K562 (cell line): ENCODE data around the gene ZBTB46. TPM values are rescaled to one million over a fixed set of nuclear protein-coding genes. Genes with fewer than 3 reads are reported as not detected.

Source experiments
- ARID3B ChIP-seq: fragments of 250-450 bp; sonication (Bioruptor Pico); IDR thresholded peaks from 2 replicates; pipeline ENCODE4 v1.4.0; 2020; ENCODE audit warnings: borderline replicate concordance
- ARNT ChIP-seq, 2 experiments: fragments of 450-650 bp; IDR thresholded peaks; 2 replicates each; pipeline ENCODE4 v1.6.1; 2016; ENCODE audit warnings: mild to moderate bottlenecking in 1 of 2
- BCOR ChIP-seq: fragments of 450-650 bp; IDR thresholded peaks from 2 replicates; pipeline ENCODE4 v1.6.1; 2016
- CHD1 ChIP-seq: fragments of 200-600 bp; sonication (generic); IDR thresholded peaks from one replicate; pipeline ENCODE4 v1.6.1; 2012; ENCODE audit warnings: mild to moderate bottlenecking, moderate library complexity, low read length, inconsistent platforms
- CHD2 ChIP-seq: IDR thresholded peaks from 2 replicates; pipeline ENCODE4 v1.6.1; 2011; ENCODE audit warnings: low read depth, low read length
- DNMT1 ChIP-seq: fragments of 450-650 bp; IDR thresholded peaks from 2 replicates; pipeline ENCODE4 v1.6.1; 2016; ENCODE audit warnings: antibody characterized with exemption, mild to moderate bottlenecking
- GTF2E2 ChIP-seq: fragments of 200-800 bp; sonication (Bioruptor generic); IDR thresholded peaks from 2 replicates; pipeline ENCODE4 v1.6.1; 2016; ENCODE audit warnings: missing genetic modification characterization, missing compliant biosample characterization
- HMG20A ChIP-seq: fragments of 450-650 bp; formaldehyde crosslinking; conservative IDR thresholded peaks from 2 replicates; pipeline ENCODE4 v1.4.0; 2020; ENCODE audit warnings: mild to moderate bottlenecking, mixed read lengths
- LCOR ChIP-seq: sonication (generic); formaldehyde crosslinking; IDR thresholded peaks from 2 replicates; pipeline ENCODE4 v1.8.0; 2022; ENCODE audit warnings: mild to moderate bottlenecking, missing genetic modification reagents
- MEF2A ChIP-seq: IDR thresholded peaks from 2 replicates; pipeline ENCODE4 v1.6.1; 2011; ENCODE audit warnings: low read depth, mild to moderate bottlenecking, low read length, moderate library complexity; ENCODE audit not compliant: control insufficient read depth
- MLLT1 ChIP-seq, 2 experiments: fragments of 450-650 bp; IDR thresholded peaks; 2 replicates each; pipeline ENCODE4 v1.6.1; 2016
- NKRF ChIP-seq: fragments of 450-650 bp; IDR thresholded peaks from 2 replicates; pipeline ENCODE4 v1.6.1; 2016; ENCODE audit warnings: borderline replicate concordance
- PHF8 ChIP-seq: fragments of 200-600 bp; sonication (generic); IDR thresholded peaks from 2 replicates; pipeline ENCODE4 v1.6.1; 2012; ENCODE audit warnings: mixed run types, mild to moderate bottlenecking, inconsistent platforms, low read length, moderate library complexity, borderline replicate concordance
- PML ChIP-seq: IDR thresholded peaks from 2 replicates; pipeline ENCODE4 v1.6.1; 2012; ENCODE audit warnings: low read length, inconsistent platforms
- POLR2AphosphoS5 ChIP-seq: IDR thresholded peaks from 2 replicates; pipeline ENCODE4 v1.6.1; 2011; ENCODE audit warnings: mild to moderate bottlenecking, low read depth, low read length, moderate library complexity; ENCODE audit not compliant: control insufficient read depth, insufficient read depth
- RB1 ChIP-seq: fragments of 450-650 bp; IDR thresholded peaks from 2 replicates; pipeline ENCODE4 v1.6.1; 2017; ENCODE audit warnings: low read depth, mild to moderate bottlenecking
- RNF2 ChIP-seq: sonication (generic); IDR thresholded peaks from 2 replicates; pipeline ENCODE4 v1.6.1; 2016
- SNIP1 ChIP-seq: fragments of 450-650 bp; IDR thresholded peaks from 2 replicates; pipeline ENCODE4 v1.7.1; 2017; ENCODE audit warnings: low read depth, mild to moderate bottlenecking
- TAF7 ChIP-seq: fragments of 450-650 bp; IDR thresholded peaks from 2 replicates; pipeline ENCODE4 v1.6.1; 2016; ENCODE audit warnings: missing genetic modification characterization, missing compliant biosample characterization
- TRIM24 ChIP-seq, 2 experiments: fragments of 450-650 bp; IDR thresholded peaks; 2 replicates each; pipeline ENCODE4 v1.6.1; 2016
- VEZF1 ChIP-seq: fragments of 200-800 bp; sonication (Bioruptor generic); IDR thresholded peaks from 2 replicates; pipeline ENCODE4 v1.6.1; 2017; ENCODE audit warnings: missing genetic modification characterization, missing compliant biosample characterization
- ZBTB43 ChIP-seq: sonication (generic); formaldehyde crosslinking; IDR thresholded peaks from 2 replicates; pipeline ENCODE4 v1.8.0; 2023; ENCODE audit warnings: mild to moderate bottlenecking, missing genetic modification reagents
- ZFX ChIP-seq: sonication (generic); formaldehyde crosslinking; IDR thresholded peaks from 2 replicates; pipeline ENCODE4 v1.8.0; 2022; ENCODE audit warnings: mild to moderate bottlenecking, missing genetic modification reagents, moderate library complexity
- polyA plus RNA-seq, 8 experiments: library from polyadenylated mRNA; depleted of rRNA in 4 of 8; stranded (reverse) in 5 of 8; unstranded in 3 of 8; fragments of >200 nt; fragmentation: Nextera tagmentation in 2 of 8; fragmentation: Illumina TruSeq in 1 of 8; extraction: Ambion mirVana in 2 of 8; extraction: Trizol in 1 of 8; gene quantifications; 2 replicates each; pipeline versions ENCODE4 v1.2.1 to v1.2.3, GENCODE V29; 2011 to 2014; ENCODE audit warnings: inconsistent platforms in 1 of 8, missing spikeins in 1 of 8
- total RNA-seq, 7 experiments: library from RNA; depleted of rRNA in 6 of 7; stranded (reverse); fragments of >200 nt in 6 of 7; fragmentation: Illumina TruSeq in 2 of 7; extraction: Trizol in 2 of 7; gene quantifications; 2 replicates each; pipeline versions ENCODE4 v1.2.1 to v1.2.3, GENCODE V29; 2011 to 2021; ENCODE audit warnings: low replicate concordance in 1 of 7

Gene ZBTB46
- total and polyA plus RNA-seq, 9 of the 15 experiments (the other 6 are each of a cell fraction or from before 2014, with no cell fraction given): 0.29 to 4.1 (median 1.1) TPM

GRCh38 chr20:63864545-63864977 is 33.5 kb upstream of the ZBTB46 start (continued):
- TF ChIP-seq NKRF (peak; percentile 77), PML (no peak; the same call in 1 of the 2 replicates), GTF2E2 (tag) (0 out of 2 replicates have a peak, but pooled peaks have one; percentile 50), BCOR (peak; percentile 76; the same call in 1 of the 2 replicates), ARID3B (CRISPR knock-in tag) (no peak), TRIM24 (IDR thresholded peaks at IDR 0.05) (no peak), DNMT1 (0 out of 2 replicates have a peak, but pooled peaks have one; percentile 85), ARNT (IDR thresholded peaks at IDR 0.05) (peak in 1 of 2 experiments; percentile 52; a peak in 1 of 4 replicates), LCOR (CRISPR knock-in tag) (no peak), CHD2 (no peak), MEF2A (no peak), HMG20A (CRISPR knock-in tag) (no peak), RNF2 (no peak), PHF8 (peak; percentile 59; the same call in 1 of the 2 replicates), CHD1 (peak; percentile 84), MLLT1 (IDR thresholded peaks at IDR 0.05) (0 out of 4 replicates have a peak, but pooled peaks of 1 of the 2 experiments have one; percentile 23), SNIP1 (no peak; the same call in 1 of the 2 replicates), VEZF1 (CRISPR knock-in tag) (no peak), RB1 (no peak), ZBTB43 (CRISPR knock-in tag) (0 out of 2 replicates have a peak, but pooled peaks have one; percentile 32), TAF7 (peak; percentile 79; the same call in 1 of the 2 replicates), ZFX (no peak; the same call in 1 of the 2 replicates), POLR2AphosphoS5 (no peak)
